Kidney epithelial cell (primary cell): ENCODE measurements around the gene NIPSNAP3A. TPM values are rescaled to one million over a fixed set of nuclear protein-coding genes. Genes with fewer than 3 reads are reported as not detected.

Experiments used
- DNase-seq: peaks from one replicate; pipeline ENCODE4 v3.0.0-alpha.2; 2010; ENCODE audit warnings: low read depth
- H3K27me3 ChIP-seq: 2 replicates; pipeline ENCODE4 v1.6.0; 2011; ENCODE audit warnings: low read length; ENCODE audit not compliant: control insufficient read depth, insufficient read depth
- H3K36me3 ChIP-seq: 2 replicates; pipeline ENCODE4 v1.5.1; 2011; ENCODE audit warnings: low read length; ENCODE audit not compliant: control insufficient read depth, insufficient read depth
- H3K4me3 ChIP-seq: 2 replicates; pipeline ENCODE4 v1.5.1; 2011; ENCODE audit warnings: low read depth, mild to moderate bottlenecking, control low read depth, low read length
- total RNA-seq: library from RNA; depleted of rRNA; stranded (reverse); fragments of >200 nt; gene quantifications from 2 replicates; pipeline ENCODE4 v1.2.3, GENCODE V29; 2015
- TF ChIP-seq, protein P1 (sequence below): IDR thresholded peaks from 2 replicates; pipeline ENCODE4 v1.5.1; 2011; ENCODE audit warnings: mild to moderate bottlenecking, moderate library complexity, low read length, control low read depth, inconsistent platforms; ENCODE audit not compliant: insufficient read depth, poor library complexity, severe bottlenecking

NIPSNAP3A gene
- total RNA-seq, 1 donor from 2014 or later = 25.2 TPM

DNA sequence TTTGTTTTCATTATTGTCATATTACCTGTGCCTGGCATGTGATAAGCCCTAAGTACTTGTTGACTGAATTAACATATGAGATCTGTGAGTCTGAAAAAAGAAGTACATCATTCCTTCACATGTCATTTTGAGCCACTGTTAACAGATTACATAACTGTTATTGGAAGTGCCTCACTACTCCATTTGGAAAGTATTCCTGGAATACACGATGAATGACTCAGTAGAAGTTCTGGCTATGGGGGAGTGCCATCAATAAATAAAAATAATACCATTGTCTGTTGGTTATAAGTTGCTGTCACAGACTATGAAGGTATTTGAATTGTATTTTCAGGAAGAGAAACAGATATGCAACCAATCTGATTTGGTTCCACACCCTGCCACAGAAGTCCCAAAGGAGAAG lies 29.3 kb downstream of the NIPSNAP3A start:
- no peak for DNase-seq
- H3K36me3 ChIP-seq = no peaks in the 10 kb centered on the region
- H3K27me3 ChIP-seq = no peaks in the 10 kb centered on the region
- no peak overlapping the region for H3K4me3 ChIP-seq
- TF ChIP-seq, protein P1, sequence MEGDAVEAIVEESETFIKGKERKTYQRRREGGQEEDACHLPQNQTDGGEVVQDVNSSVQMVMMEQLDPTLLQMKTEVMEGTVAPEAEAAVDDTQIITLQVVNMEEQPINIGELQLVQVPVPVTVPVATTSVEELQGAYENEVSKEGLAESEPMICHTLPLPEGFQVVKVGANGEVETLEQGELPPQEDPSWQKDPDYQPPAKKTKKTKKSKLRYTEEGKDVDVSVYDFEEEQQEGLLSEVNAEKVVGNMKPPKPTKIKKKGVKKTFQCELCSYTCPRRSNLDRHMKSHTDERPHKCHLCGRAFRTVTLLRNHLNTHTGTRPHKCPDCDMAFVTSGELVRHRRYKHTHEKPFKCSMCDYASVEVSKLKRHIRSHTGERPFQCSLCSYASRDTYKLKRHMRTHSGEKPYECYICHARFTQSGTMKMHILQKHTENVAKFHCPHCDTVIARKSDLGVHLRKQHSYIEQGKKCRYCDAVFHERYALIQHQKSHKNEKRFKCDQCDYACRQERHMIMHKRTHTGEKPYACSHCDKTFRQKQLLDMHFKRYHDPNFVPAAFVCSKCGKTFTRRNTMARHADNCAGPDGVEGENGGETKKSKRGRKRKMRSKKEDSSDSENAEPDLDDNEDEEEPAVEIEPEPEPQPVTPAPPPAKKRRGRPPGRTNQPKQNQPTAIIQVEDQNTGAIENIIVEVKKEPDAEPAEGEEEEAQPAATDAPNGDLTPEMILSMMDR = no peak

DNA sequence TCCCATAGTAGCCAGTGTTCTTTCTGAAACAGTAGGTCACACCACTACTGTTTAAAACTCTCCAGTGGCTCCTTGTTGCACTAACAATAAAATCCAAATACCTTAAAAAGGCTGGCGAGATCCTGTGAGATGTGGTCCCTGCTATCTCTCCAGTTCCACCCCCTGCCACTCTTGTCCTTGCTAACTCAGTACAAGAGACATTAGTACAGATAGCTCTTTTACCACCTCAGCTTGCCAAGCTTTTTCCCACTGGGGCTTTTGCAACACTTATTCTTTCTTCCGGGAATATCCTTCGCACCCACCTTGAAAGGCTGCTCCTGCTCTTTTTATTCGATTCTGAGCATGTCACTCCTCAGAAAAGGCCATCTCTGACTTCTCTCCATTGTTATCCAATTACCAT lies 31.3 kb downstream of the NIPSNAP3A start:
- Histone ChIP-seq H3K36me3 (peaks cover 2% of the 10 kb centered on the region), H3K4me3 (no peak overlapping the region), H3K27me3 (no peaks in the 10 kb centered on the region)
- no peak for DNase-seq
- TF ChIP-seq, protein P1 = no peak

DNA sequence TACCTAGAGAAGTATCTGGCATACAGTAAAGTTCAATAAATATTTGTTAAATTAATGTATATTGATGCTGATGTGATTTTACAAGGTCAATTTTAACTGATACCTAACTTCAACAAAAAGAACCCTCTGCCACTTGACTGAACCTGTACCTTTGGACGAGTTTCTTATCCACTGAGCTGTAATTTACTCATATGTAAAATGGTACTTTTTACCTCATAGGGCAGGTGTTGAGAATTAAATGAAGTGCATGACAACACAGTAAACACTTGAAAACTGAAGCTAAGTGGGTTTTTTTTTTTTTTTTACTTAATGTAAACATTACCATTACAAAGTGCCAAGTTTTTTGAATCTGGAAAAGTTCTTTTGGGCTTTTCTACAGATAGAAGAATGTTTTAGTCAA lies 31.9 kb downstream of the NIPSNAP3A start:
- Histone ChIP-seq H3K36me3 (peaks cover 2% of the 10 kb centered on the region), H3K27me3 (no peaks in the 10 kb centered on the region), H3K4me3 (no peak overlapping the region)
- DNase-seq = no peak
- TF ChIP-seq, protein P1 = no peak

DNA sequence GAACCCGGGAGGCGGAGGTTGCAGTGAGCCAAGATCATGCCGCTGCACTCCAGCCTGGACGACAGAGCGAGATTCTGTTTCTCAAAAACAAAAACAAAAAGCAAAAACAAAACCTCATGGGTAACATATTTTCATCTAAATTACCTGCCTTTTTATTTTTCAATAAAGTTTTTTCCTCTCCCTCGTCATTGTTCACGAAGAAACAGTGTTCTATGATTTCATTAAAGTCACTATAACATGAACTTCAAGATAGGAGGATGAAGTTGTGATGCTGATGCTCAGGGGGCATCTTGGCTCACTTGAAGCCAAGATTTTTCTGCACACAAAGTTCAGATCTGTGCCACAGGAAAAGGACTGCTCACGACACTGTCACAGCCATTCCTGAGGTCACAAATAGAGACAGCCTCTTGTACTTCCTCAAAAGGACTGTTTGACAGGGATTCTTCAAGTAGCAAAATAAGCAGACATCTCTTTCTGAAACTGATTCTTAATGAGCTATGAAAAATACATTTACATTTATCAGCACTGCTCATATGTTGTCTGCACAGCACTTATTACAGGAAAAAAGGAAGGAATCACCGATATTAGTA lies 32.6 kb downstream of the NIPSNAP3A start:
- Histone ChIP-seq H3K36me3 (peaks cover 2% of the 10 kb centered on the region), H3K27me3 (no peaks in the 10 kb centered on the region), H3K4me3 (no peak overlapping the region)
- TF ChIP-seq, protein P1 = no peak
- DNase-seq = no peak

DNA sequence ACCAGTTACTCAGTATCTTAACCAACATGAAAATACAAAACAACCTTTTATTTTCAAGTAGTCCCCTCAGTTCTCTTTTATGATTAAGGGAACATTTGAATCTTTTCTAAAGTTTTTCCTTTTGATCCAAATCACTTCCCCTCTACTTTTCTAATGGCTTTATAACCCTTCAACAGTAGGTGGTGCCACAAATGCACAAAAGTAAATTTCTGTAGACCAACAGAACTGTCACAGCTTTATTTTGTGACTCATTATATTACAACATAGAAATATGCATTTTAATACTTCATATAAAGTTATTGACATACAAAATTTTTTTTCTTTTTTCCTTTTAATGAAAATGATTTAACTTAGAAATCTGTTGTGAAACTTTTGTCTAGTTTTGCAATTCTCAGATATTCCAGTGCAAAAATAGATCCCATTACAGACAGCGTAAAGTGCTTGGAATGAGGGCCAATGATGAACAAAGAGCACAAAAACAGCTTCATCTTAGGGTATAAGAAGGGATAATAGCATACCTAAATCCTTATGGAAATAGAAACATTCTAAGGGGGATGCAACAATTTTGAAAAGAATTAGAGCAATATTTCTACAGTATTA lies 33.4 kb downstream of the NIPSNAP3A start:
- TF ChIP-seq, protein P1 = peak; percentile 44
- Histone ChIP-seq H3K36me3 (peaks cover 2% of the 10 kb centered on the region), H3K27me3 (no peaks in the 10 kb centered on the region), H3K4me3 (no peak overlapping the region)
- DNase-seq = no peak

DNA sequence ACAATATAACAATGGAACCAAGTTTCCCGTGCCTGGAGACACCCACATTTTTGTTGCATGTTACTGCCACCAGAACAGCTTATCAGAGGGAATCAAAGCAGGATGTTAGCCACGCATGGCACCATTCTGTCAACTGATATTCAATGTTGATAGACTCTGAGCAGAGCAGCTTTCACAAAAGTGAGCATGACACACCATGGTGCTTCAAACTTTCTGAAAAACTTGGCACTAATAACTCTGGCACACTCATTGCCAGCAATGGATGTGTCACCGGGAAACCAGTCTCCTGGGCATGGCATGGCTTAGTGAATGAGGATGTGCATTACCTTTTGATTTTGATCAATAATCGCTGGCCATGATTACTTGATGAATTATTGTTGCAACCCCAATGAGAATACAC lies 36.1 kb downstream of the NIPSNAP3A start:
- TF ChIP-seq, protein P1 = no peak
- H3K27me3 ChIP-seq = no peaks in the 10 kb centered on the region
- no peak overlapping the region for H3K4me3 ChIP-seq
- H3K36me3 ChIP-seq = peaks cover 2% of the 10 kb centered on the region
- DNase-seq = no peak
